NCI-H524 treated with DMSO at 0.1 percent for 48 hours (cell line): ENCODE measurements around the gene EEF1AKMT3.

Experiments
- DNase-seq: peaks from one replicate; lab custom pipeline; 2025; lab: John Stamatoyannopoulos, UW

EEF1AKMT3 gene

GRCh38 chr12:57735198-57735855 is 37.1 kb upstream of the EEF1AKMT3 start:
- DNase-seq = no peak

DNA sequence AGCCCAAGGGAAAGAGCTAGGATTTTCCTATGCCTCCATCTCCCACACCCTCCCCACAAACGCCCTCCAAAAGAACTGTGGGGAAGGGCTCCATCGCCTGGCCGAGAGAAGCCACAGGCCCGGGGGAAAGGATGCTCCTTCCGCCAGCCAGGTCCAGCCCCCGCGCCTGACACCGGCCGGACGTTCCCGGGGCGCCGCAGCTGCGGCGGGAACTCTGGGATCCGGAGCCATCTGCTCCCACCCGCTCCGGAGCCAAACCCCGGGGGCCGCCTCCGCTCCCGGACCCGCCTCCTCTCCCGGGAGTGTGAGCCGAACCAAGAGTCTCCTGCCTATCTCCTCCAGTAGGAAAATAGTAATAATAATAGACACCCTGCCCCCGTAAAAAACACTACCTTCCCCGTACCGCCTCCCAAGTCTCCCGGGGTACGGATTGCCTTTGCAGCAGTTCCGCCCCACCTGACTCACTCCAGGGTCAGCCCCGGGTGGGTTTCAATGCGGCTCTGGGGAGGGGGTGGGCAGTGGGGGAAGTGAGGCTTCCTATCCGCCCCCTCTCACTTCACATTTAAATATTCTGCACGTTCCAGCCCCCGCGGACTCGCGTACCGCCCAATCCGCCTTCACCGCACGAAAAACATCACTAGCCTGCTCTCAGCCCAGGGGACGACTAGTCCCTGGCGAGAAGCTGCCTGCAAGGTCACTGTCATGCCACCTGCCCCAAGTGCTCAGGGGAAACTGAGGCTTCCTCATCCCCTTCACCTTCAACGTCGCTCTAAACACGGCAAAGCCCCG is 36.3 kb upstream of the EEF1AKMT3 start:
- no peak for DNase-seq

GRCh38 chr12:57736741-57737466 is 35.5 kb upstream of the EEF1AKMT3 start:
- DNase-seq = no peak

DNA sequence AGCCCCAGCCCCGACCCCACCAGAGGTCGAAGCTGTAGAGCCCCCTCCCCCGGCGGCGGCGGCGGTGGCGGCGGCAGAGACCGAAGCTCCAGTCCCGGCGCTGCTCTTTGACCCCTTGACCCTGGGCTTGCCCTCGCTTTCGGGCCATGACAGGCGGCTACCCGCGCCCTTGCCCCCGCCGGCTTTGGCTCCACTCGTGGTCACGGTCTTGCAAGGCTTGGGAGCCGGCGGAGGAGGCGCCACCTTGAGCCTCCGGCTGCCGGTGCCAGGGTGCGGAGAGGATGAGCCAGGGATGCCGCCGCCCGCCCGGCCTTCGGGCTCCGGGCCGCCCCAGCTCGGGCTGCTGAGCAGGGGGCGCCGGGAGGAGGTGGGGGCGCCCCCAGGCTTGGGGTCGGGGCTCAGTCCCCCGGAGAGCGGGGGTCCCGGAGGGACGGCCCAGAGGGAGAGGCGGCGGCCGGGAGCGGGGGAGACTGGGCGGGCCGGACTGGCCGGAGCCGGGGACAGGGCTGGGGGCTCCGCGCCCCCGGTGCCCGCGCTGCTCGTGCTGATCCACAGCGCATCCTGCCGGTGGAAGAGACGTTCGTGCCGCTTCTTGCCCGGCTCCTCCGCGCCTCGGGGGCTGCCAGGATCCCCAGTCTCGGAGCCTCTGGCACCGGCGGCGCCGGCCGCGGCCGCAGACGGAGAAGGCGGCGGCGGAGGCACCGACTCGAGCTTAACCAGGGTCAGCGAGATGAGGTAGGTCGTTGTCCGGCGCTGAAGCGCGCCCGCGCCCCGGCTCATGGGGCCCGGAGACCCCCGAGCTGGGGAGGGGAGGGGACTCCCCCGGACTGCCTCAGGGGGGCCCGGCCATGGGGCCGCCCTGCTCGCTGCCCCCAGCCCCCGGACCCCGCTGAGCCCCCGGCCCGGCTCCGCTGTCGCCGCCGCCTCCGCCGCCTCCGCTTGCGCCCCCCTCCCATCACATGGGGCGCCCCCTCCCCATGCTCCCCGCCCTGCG is 34.6 kb upstream of the EEF1AKMT3 start:
- DNase-seq = no peak

DNA sequence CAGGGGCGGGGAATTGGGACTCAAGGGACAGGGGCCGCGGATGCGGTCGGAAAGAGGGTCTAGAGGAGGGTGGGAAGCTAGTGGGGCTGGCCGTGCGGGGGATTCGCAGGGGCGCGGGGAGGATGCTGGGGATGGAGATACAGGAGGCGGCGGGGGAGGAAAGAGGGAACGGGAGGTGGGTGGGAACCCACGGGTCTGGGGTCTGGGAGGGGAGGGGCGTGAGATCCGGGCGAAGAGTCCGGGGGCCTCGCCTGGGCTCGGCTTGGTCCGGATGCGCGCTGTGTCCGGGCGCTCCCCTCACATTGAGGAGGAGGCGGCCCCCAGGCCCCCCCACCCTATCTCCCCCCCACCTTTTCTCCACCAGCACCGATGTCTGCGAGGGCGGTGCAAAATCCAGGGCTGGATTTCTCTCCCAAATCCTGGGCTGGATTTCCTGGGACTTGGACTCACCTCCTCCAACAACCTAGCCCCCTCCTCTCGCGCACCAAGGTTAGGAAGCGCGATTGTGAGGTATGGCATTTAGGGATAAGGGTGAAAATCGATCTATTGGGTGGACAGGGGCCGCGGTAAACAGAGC is 33.7 kb upstream of the EEF1AKMT3 start, which contains the start of gene AGAP2:
TSS of gene AGAP2 (minus strand) at position 82 of the 577 bp plus-strand sequence. CDS start 496 bp downstream, outside the sequence.
- DNase-seq = no peak

GRCh38 chr12:57739387-57739786 is 33.0 kb upstream of the EEF1AKMT3 start:
- no peak for DNase-seq

- no peak for DNase-seq
Observed at GRCh38 chr12:57739914-57740538, 32.4 kb upstream of the EEF1AKMT3 start.

- no peak for DNase-seq
Observed at GRCh38 chr12:57740656-57741412, 31.6 kb upstream of the EEF1AKMT3 start.

- DNase-seq = no peak
Observed at GRCh38 chr12:57741413-57741789, 31.0 kb upstream of the EEF1AKMT3 start.

DNA sequence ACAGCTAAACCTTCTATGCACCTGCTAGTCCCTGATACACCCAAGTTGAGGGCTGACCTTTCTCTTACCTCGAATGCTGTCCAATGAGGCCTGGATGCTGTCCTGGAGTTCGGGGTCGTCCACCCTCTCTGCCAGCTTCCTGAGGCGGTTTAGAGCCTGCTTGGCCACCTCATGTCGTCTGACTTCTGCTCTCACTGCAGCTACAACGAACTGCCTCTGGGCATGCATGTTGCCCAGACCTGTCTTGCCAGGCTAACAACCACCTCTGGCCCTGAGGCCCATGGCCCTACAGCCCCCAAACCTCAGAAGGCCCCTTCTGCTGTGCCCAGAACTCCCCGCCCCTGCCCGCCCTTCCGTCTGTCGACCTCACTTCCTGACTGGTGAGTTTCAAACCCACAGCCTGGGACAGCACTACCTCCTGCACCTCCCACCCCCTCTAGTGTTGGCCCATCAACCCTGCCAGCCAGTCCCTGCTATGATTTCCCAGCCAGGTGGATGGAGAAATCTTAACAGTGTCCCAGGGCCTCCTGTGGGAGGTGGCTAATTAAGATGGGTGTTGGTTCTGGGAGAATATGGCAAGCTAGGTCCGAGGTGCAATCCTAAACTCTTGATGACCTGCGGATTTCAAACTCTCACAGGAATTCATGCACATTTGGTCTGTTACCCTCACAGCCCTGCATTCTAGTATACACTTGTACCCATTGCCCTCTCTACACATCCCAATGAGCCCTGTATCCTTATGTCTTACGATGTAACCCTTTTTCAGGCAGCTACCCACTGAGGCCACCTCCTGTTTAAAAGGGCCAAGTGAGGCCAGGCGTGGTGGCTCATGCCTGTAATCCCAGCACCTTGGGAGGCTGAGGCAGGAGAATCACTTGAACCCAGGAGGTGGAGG is 30.3 kb upstream of the EEF1AKMT3 start:
- no peak for DNase-seq

DNA sequence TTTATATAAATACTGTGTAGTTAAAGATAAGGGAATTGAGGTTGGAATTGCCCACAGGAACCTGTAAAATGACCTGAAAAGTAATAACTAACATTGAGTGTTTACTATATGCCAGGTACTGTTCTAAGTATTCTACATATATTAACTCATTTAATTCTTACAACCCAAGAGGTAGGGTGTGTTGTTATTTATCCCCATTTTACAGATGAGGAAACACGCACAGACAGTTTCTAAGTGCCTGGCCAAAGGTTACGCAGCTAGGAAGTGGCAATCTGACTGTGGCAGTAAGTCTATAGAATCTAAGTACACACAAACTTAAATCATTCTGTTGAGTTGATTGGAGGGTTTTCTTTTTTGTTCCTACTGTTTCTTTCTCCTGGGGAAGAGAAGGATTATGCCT is 28.6 kb upstream of the EEF1AKMT3 start:
- no peak for DNase-seq

DNA sequence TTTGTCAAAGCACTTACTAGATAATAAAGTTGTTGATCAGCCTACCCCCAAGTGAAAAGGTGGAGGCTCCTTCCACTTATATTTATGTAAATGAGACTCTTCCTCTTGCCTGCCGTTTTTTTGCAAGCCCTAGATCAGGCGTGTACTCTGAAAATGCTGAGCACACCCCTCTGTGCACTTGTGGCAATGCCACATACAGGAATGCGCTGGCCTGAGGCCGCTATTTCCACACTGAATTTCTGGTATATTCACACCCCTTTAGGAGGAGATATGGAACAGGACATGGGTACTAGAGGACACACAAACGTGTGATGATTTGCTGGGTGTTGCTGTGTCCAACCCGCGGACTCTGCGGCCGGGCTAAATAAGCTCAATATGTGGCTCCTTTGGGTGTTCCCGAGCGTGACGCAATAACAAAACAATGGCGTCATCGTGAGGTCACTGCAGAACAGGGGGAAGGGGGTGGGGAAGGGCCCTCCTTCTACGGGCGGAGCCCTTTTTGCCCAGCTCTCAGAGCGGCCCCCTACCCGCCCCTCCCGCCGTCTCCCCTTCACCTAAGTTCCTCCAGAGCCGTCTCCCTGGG is 28.1 kb upstream of the EEF1AKMT3 start:
- DNase-seq = no peak

- peak; percentile 84 for DNase-seq
Observed at GRCh38 chr12:57744777-57745484, 27.5 kb upstream of the EEF1AKMT3 start, which contains the start of gene TSPAN31. Gene TSPAN31, plus strand, starts transcription at chr12:57745039. Its CDS starts 116 bp downstream, at chr12:57745155.

DNA sequence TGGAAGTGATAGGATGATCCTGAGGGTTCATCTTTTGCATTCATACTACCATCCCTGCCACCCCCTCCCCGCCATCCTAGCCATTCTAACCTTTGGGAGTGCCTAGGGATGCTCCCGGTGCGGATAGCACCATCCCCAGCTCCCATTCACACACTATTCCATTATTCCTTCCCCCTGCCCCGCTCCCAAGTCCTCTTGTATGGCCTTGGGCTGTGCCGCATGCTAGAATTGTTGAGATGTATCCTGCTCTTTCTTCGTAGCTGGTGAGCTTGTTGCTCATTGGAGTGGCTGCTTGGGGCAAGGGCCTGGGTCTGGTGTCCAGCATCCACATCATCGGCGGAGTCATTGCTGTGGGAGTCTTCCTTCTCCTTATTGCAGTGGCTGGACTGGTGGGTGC is 26.9 kb upstream of the EEF1AKMT3 start:
- no peak for DNase-seq

DNA sequence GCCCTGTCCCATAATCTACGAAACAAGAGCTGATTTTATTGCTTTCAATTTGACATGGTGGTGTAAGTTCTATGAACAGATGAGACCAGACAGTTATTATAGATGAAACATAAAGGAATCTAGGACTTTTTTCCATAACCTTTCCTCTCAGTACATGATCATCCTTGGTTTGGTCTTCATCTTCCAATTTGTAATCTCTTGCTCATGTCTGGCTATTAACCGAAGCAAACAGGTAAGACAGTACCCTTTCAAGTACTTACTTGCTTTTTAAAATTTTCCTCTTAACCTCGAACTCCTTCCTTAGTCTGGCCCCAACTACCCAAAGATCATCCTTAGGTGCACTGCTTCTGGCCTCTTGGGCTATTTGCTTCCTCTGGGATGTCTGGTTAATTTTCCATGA is 26.4 kb upstream of the EEF1AKMT3 start:
- DNase-seq = no peak

- no peak for DNase-seq
Observed at GRCh38 chr12:57749061-57749460, 23.4 kb upstream of the EEF1AKMT3 start.

DNA sequence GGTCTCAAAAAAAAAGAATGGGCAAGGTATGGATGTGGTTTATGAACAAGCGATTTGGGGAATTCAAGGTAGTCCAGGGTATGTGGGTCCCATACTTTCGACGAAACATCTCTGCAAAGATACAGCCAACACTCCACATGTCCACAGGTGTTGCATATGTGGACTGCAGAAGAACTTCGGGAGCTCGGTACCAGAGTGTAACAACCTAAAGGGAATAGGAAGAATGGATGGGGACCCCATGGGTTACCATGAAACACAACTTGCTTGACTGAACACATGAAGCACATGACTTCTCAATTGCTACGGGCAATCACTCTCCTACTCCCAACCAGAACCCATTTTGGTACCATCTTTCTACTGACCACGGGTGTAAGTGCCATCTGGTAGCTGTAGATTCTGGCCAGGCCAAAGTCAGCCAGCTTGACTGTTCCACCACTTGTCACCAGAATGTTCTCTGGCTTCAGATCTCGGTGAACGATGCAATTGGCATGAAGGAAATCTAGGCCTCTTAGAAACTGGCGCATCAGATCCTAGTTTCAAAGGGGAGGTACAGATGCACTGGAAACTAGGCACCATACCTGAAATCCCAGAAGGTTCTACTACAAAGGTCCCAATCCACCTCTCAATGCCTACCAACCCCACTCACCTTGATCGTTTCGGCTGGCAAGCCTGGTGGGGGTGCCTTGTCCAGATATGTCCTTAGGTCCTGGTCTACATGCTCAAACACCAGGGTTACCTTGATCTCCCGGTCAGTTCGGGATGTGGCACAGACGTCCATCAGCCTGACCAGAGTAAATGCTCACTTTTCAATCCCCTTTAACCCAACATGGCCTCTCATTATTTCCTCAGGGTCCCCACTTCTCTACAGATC is 21.6 kb upstream of the EEF1AKMT3 start:
- no peak for DNase-seq
